A549 (cell line): Measurements from ENCODE around the gene CAV1. TPM values are rescaled to one million over a fixed set of nuclear protein-coding genes. Genes with fewer than 3 reads are reported as not detected.
A peak's percentile ranks its signal among the peaks of the same experiment; 100 is the strongest.

ENCODE experiments used
- ATAC-seq, 2 experiments: fragments of 200-7000 bp in 1 of 2; fragments of >200 bp in 1 of 2; cut with Nextera tagmentation in 1 of 2; cut with Tn5 transposase in 1 of 2; 3 replicates each; pipeline versions ENCODE4 v1.8.0 to v1.9.1; 2018 to 2020; ENCODE audit warnings: mild to moderate bottlenecking in 1 of 2, moderate library complexity in 1 of 2
- CTCF ChIA-PET: fragments of 300-600 bp; sonication (Branson Sonifier 250); formaldehyde crosslinking; extraction: SDS; loops from one replicate; lab custom pipeline; 2021; ENCODE audit warnings: antibody characterized with exemption, inconsistent platforms; lab: Yijun Ruan, JAX
- POLR2A ChIA-PET: fragments of 350-600 bp; formaldehyde crosslinking; extraction: SDS; loops from one replicate; lab custom pipeline; 2021; ENCODE audit warnings: antibody characterized with exemption, inconsistent platforms; lab: Yijun Ruan, JAX
- DNase-seq, 2 experiments: peaks; one replicate each; pipeline versions ENCODE4 v3.0.0 to v3.0.0-alpha.2; 2011 to 2016; ENCODE audit warnings: low read depth in 1 of 2, low spot score in 1 of 2
- FAIRE-seq: peaks from 2 replicates; lab custom pipeline; 2011; peaks lifted over from hg19 to GRCh38; lab: Jason Lieb, UNC
- H3K27ac ChIP-seq, 2 experiments: fragments of >200 bp; sonication (Bioruptor Twin); formaldehyde crosslinking; 3 replicates each; pipeline ENCODE4 v1.5.1; 2016 to 2017
- H3K4me1 ChIP-seq: fragments of >200 bp; sonication (Bioruptor Twin); formaldehyde crosslinking; 3 replicates; pipeline ENCODE4 v1.6.1; 2016
- H3K4me2 ChIP-seq: fragments of >200 bp; sonication (Bioruptor Twin); formaldehyde crosslinking; 3 replicates; pipeline ENCODE4 v1.6.1; 2016
- H3K4me3 ChIP-seq: fragments of >200 bp; sonication (Bioruptor Twin); formaldehyde crosslinking; 3 replicates; pipeline ENCODE4 v1.5.1; 2016
- H3K9me3 ChIP-seq: fragments of >200 bp; sonication (Bioruptor Twin); formaldehyde crosslinking; 3 replicates; pipeline ENCODE4 v1.6.1; 2016
- BHLHE40 ChIP-seq: IDR thresholded peaks from 2 replicates; pipeline ENCODE4 v1.6.1; 2012; ENCODE audit warnings: low read depth, low read length, inconsistent platforms
- CBX2 ChIP-seq: fragments of 200-600 bp; sonication (generic); IDR thresholded peaks from 2 replicates; pipeline ENCODE4 v1.6.1; 2016; ENCODE audit warnings: low read depth, mild to moderate bottlenecking, borderline replicate concordance
- CBX8 ChIP-seq: fragments of 200-600 bp; sonication (generic); IDR thresholded peaks from 2 replicates; pipeline ENCODE4 v1.6.1; 2016
- CHD2 ChIP-seq: fragments of 150-350 bp; IDR thresholded peaks from 2 replicates; pipeline ENCODE4 v1.6.1; 2014; ENCODE audit warnings: low read length; ENCODE audit not compliant: partially characterized antibody
- CTCF ChIP-seq: fragments of >200 bp; sonication (Bioruptor Twin); formaldehyde crosslinking; IDR thresholded peaks from 3 replicates; pipeline ENCODE4 v1.5.1; 2016
- E2F6 ChIP-seq: IDR thresholded peaks from 2 replicates; pipeline ENCODE4 v1.6.1; 2012; ENCODE audit warnings: low read depth, borderline replicate concordance
- EHF ChIP-seq: fragments of 250-450 bp; sonication (Bioruptor Pico); IDR thresholded peaks from 2 replicates; pipeline ENCODE4 v1.5.0; 2020; ENCODE audit warnings: mild to moderate bottlenecking
- ESRRA ChIP-seq: fragments of 150-350 bp; IDR thresholded peaks from 2 replicates; pipeline ENCODE4 v1.6.1; 2014; ENCODE audit warnings: mild to moderate bottlenecking, low read length, borderline replicate concordance
- FOSB ChIP-seq: fragments of 250-450 bp; sonication (Bioruptor Pico); IDR thresholded peaks from 2 replicates; pipeline ENCODE4 v1.5.0; 2020; ENCODE audit warnings: mild to moderate bottlenecking, moderate library complexity
- HOXB13 ChIP-seq: fragments of 250-450 bp; sonication (Bioruptor Pico); IDR thresholded peaks from 2 replicates; pipeline ENCODE4 v1.5.0; 2020; ENCODE audit warnings: low read depth, mild to moderate bottlenecking, moderate library complexity
- HOXB5 ChIP-seq: fragments of 250-450 bp; sonication (Bioruptor Pico); IDR thresholded peaks from 2 replicates; pipeline ENCODE4 v1.5.0; 2020; ENCODE audit warnings: mild to moderate bottlenecking, moderate library complexity
- JUNB ChIP-seq: fragments of >200 bp; sonication (Bioruptor Twin); formaldehyde crosslinking; IDR thresholded peaks from 2 replicates; pipeline ENCODE4 v1.6.1; 2016
- KDM1A ChIP-seq: fragments of 200-600 bp; sonication (generic); IDR thresholded peaks from 2 replicates; pipeline ENCODE4 v1.6.1; 2016; ENCODE audit warnings: low read depth, mild to moderate bottlenecking
- RAD21 ChIP-seq, 2 experiments: fragments of >200 bp in 1 of 2; sonication (Bioruptor Twin) in 1 of 2; formaldehyde crosslinking in 1 of 2; IDR thresholded peaks in 1 of 2; conservative IDR thresholded peaks in 1 of 2; 2 replicates in 1 of 2; 3 replicates in 1 of 2; pipeline ENCODE4 v1.6.1; 2012 to 2018; ENCODE audit warnings: inconsistent platforms in 1 of 2
- RARB ChIP-seq: fragments of 250-450 bp; sonication (Bioruptor Pico); IDR thresholded peaks from 2 replicates; pipeline ENCODE4 v1.8.0; 2021; ENCODE audit warnings: mild to moderate bottlenecking, moderate library complexity
- RCOR1 ChIP-seq: fragments of 150-350 bp; IDR thresholded peaks from 2 replicates; pipeline ENCODE4 v1.6.1; 2014; ENCODE audit warnings: antibody characterized with exemption, low read length, low read depth
- RFX5 ChIP-seq: fragments of 450-650 bp; IDR thresholded peaks from 2 replicates; pipeline ENCODE4 v1.7.1; 2014; ENCODE audit warnings: antibody characterized with exemption, mild to moderate bottlenecking, moderate library complexity
- SREBF2 ChIP-seq: fragments of 450-650 bp; IDR thresholded peaks from 2 replicates; pipeline ENCODE4 v1.6.1; 2014; ENCODE audit warnings: mild to moderate bottlenecking, moderate library complexity
- TP53 ChIP-seq: fragments of 250-450 bp; sonication (Bioruptor Pico); IDR thresholded peaks from 2 replicates; pipeline ENCODE4 v1.5.0; 2021; ENCODE audit warnings: mild to moderate bottlenecking, moderate library complexity
- USF2 ChIP-seq: fragments of 450-650 bp; IDR thresholded peaks from 2 replicates; pipeline ENCODE4 v1.6.1; 2014; ENCODE audit warnings: antibody characterized with exemption
- WGBS: methylation state at CpG from one replicate; pipeline ENCODE4 v1.1.6; 2017; ENCODE audit errors: missing lambda C conversion rate; 5-methylcytosine and 5-hydroxymethylcytosine counted together
- polyA plus RNA-seq, 4 experiments: library from polyadenylated mRNA; depleted of rRNA in 3 of 4; stranded (reverse); fragments of >200 nt; fragmentation: RNase III in 1 of 4; extraction: RNeasy Plus Mini Kit Qiagen cat#74134 plus additional on column Dnase treatment in 1 of 4; gene quantifications; 2 replicates in 3 of 4; 3 replicates in 1 of 4; pipeline ENCODE4 v1.2.3, GENCODE V29; 2011 to 2017
- TF ChIP-seq, protein P1 (sequence below): IDR thresholded peaks from 2 replicates; pipeline ENCODE4 v1.6.1; 2012
- TF ChIP-seq, protein P2 (sequence below): fragments of 250-450 bp; sonication (Bioruptor Pico); IDR thresholded peaks from 2 replicates; pipeline ENCODE4 v1.5.0; 2021; ENCODE audit warnings: mild to moderate bottlenecking, moderate library complexity, borderline replicate concordance
- TF ChIP-seq, protein P3 (sequence below): fragments of >200 bp; sonication (Bioruptor Twin); formaldehyde crosslinking; IDR thresholded peaks from 3 replicates; pipeline ENCODE4 v1.6.1; 2016
- TF ChIP-seq, protein P4 (sequence below): fragments of >200 bp; sonication (Bioruptor Twin); formaldehyde crosslinking; IDR thresholded peaks from 2 replicates; pipeline ENCODE4 v1.6.1; 2016
- TF ChIP-seq, protein P5 (sequence below): fragments of 150-350 bp; IDR thresholded peaks from 2 replicates; pipeline ENCODE4 v1.6.1; 2014; ENCODE audit warnings: low read depth, mild to moderate bottlenecking, low read length

Gene CAV1
- polyA plus RNA-seq, 2 of the 4 experiments (the other 2 are of a cell fraction): 365 to 493 TPM

DNA sequence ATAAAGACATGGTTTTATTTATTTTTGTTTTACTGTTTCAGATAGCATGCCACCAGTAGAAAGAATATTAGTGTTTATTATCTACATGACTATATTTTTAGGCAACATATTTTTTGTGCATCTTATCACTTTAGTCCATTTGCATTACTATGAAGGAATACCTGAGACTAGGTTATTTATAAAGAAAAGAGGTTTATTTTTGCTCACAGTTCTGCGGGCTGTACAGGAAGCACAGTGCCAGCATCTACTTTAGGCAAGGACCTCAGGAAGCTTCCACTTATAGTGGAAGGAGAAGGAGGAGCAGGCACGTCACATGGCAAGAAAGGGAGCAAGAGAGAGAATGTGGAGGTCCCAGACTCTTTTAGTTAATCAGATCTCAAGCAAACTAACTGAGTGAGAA lies 19.6 kb upstream of the CAV1 start:
- no peak for DNase-seq
- Histone ChIP-seq H3K4me1 (peaks cover 39% of the 10 kb centered on the region), H3K9me3 (no peaks in the 10 kb centered on the region; the same call in 2 of the 3 replicates), H3K4me2 (no peak overlapping the region), H3K27ac (peak overlapping the region in 1 of 2 experiments; percentile 12; a peak in 2 of 6 replicates), H3K4me3 (no peak overlapping the region)
- no peak for FAIRE-seq
- WGBS: 80% methylated on average over 2 of the region's 2 CpGs
- CTCF ChIA-PET: interaction anchor here (0.7 to 1.5 kb wide), 2 partner anchors 20 to 87 kb away, joined by 3 read pairs; partner anchors contain the start of gene CAV1
- TF ChIP-seq RFX5: no peak
- no peak for TF ChIP-seq CHD2
- TF ChIP-seq KDM1A: no peak
- no peak for TF ChIP-seq BHLHE40
- TF ChIP-seq RCOR1: no peak
- TF ChIP-seq, protein P1, sequence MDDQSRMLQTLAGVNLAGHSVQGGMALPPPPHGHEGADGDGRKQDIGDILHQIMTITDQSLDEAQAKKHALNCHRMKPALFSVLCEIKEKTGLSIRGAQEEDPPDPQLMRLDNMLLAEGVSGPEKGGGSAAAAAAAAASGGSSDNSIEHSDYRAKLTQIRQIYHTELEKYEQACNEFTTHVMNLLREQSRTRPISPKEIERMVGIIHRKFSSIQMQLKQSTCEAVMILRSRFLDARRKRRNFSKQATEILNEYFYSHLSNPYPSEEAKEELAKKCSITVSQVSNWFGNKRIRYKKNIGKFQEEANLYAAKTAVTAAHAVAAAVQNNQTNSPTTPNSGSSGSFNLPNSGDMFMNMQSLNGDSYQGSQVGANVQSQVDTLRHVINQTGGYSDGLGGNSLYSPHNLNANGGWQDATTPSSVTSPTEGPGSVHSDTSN: no peak
- TF ChIP-seq RARB (CRISPR knock-in tag): no peak
- TF ChIP-seq, protein P2, sequence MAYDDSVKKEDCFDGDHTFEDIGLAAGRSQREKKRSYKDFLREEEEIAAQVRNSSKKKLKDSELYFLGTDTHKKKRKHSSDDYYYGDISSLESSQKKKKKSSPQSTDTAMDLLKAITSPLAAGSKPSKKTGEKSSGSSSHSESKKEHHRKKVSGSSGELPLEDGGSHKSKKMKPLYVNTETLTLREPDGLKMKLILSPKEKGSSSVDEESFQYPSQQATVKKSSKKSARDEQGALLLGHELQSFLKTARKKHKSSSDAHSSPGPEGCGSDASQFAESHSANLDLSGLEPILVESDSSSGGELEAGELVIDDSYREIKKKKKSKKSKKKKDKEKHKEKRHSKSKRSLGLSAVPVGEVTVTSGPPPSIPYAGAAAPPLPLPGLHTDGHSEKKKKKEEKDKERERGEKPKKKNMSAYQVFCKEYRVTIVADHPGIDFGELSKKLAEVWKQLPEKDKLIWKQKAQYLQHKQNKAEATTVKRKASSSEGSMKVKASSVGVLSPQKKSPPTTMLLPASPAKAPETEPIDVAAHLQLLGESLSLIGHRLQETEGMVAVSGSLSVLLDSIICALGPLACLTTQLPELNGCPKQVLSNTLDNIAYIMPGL (CRISPR knock-in tag): no peak
- no peak for TF ChIP-seq JUNB
- TF ChIP-seq, protein P3, sequence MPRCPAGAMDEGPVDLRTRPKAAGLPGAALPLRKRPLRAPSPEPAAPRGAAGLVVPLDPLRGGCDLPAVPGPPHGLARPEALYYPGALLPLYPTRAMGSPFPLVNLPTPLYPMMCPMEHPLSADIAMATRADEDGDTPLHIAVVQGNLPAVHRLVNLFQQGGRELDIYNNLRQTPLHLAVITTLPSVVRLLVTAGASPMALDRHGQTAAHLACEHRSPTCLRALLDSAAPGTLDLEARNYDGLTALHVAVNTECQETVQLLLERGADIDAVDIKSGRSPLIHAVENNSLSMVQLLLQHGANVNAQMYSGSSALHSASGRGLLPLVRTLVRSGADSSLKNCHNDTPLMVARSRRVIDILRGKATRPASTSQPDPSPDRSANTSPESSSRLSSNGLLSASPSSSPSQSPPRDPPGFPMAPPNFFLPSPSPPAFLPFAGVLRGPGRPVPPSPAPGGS: no peak
- no peak for TF ChIP-seq ESRRA
- no peak for TF ChIP-seq TP53 (CRISPR knock-in tag)
- no peak for TF ChIP-seq CTCF
- TF ChIP-seq FOSB (CRISPR knock-in tag): no peak
- TF ChIP-seq E2F6: no peak
- TF ChIP-seq USF2: no peak
- TF ChIP-seq RAD21 (conservative IDR thresholded peaks at IDR 0.05 in 1 of 2, IDR thresholded peaks at IDR 0.05 in 1 of 2): no peak
- POLR2A ChIA-PET: no interaction called here
- no peak for ATAC-seq

- Histone ChIP-seq H3K4me3 (no peak overlapping the region), H3K27ac (peak overlapping the region in 1 of 2 experiments; percentile 12; a peak in 2 of 6 replicates), H3K9me3 (no peaks in the 10 kb centered on the region; the same call in 2 of the 3 replicates), H3K4me1 (peaks cover 45% of the 10 kb centered on the region), H3K4me2 (no peak overlapping the region)
- ChIA-PET CTCF (interaction anchor here (1.3 kb wide), 1 partner anchor 20 kb away, joined by 7 read pairs; the partner anchor contains the start of gene CAV1), POLR2A (no interaction called here)
- TF ChIP-seq ESRRA (no peak), RAD21 (conservative IDR thresholded peaks at IDR 0.05 in 1 of 2, IDR thresholded peaks at IDR 0.05 in 1 of 2) (no peak), HOXB13 (CRISPR knock-in tag) (no peak), EHF (CRISPR knock-in tag) (no peak), E2F6 (no peak), CBX2 (no peak), CBX8 (no peak), HOXB5 (CRISPR knock-in tag) (no peak), SREBF2 (no peak)
- TF ChIP-seq, protein P4, sequence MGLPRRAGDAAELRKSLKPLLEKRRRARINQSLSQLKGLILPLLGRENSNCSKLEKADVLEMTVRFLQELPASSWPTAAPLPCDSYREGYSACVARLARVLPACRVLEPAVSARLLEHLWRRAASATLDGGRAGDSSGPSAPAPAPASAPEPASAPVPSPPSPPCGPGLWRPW: no peak
- TF ChIP-seq, protein P1: no peak
- TF ChIP-seq, protein P5, sequence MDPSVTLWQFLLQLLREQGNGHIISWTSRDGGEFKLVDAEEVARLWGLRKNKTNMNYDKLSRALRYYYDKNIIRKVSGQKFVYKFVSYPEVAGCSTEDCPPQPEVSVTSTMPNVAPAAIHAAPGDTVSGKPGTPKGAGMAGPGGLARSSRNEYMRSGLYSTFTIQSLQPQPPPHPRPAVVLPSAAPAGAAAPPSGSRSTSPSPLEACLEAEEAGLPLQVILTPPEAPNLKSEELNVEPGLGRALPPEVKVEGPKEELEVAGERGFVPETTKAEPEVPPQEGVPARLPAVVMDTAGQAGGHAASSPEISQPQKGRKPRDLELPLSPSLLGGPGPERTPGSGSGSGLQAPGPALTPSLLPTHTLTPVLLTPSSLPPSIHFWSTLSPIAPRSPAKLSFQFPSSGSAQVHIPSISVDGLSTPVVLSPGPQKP: no peak
- 97% methylated on average over 3 of the region's 3 CpGs for WGBS
- ATAC-seq (no peak), DNase-seq (no peak), FAIRE-seq (no peak)
Measured at GRCh38 chr7:116505823-116506222, 19.0 kb upstream of the CAV1 start.
